Amygdala (tissue), 56 donors: ENCODE results near the gene SCAF8.
"Not testable (repeated sequence)": the region's sequence is repeated elsewhere in the genome, so short reads cannot be mapped to it uniquely, and the experiment has no call there.

Experiments
- DNase-seq, 56 donors: peaks; one replicate each; lab custom pipeline; 2025; lab: John Stamatoyannopoulos, UW

Gene SCAF8

GRCh38 chr6:154773610-154774089 is 40.4 kb downstream of the SCAF8 start:
- no peak for DNase-seq

GRCh38 chr6:154779157-154779556 is 45.9 kb downstream of the SCAF8 start:
- not testable (repeated sequence) for DNase-seq

GRCh38 chr6:154782193-154782592 is 49.0 kb downstream of the SCAF8 start:
- DNase-seq, result no peak

GRCh38 chr6:154783229-154783628 is 50.0 kb downstream of the SCAF8 start:
- no peak for DNase-seq

GRCh38 chr6:154785075-154785474 is 51.9 kb downstream of the SCAF8 start:
- DNase-seq, result no peak

- DNase-seq, result no peak
Observed at GRCh38 chr6:154786144-154786868, 53.1 kb downstream of the SCAF8 start.

GRCh38 chr6:154791556-154792317 is 58.5 kb downstream of the SCAF8 start:
- DNase-seq, result no peak

- no peak for DNase-seq
Observed at GRCh38 chr6:154792325-154792724, 59.1 kb downstream of the SCAF8 start.

GRCh38 chr6:154792761-154793160 is 59.5 kb downstream of the SCAF8 start:
- no peak for DNase-seq

GRCh38 chr6:154796484-154796883 is 63.3 kb downstream of the SCAF8 start:
- no peak for DNase-seq

- no peak for DNase-seq
Observed at GRCh38 chr6:154797857-154798256, 64.6 kb downstream of the SCAF8 start.

GRCh38 chr6:154800338-154800737 is 67.1 kb downstream of the SCAF8 start:
- no peak for DNase-seq

- DNase-seq, result no peak
Observed at GRCh38 chr6:154805288-154805911, 72.2 kb downstream of the SCAF8 start.

- DNase-seq, result no peak
Observed at GRCh38 chr6:154806804-154807203, 73.6 kb downstream of the SCAF8 start.

GRCh38 chr6:154811663-154812062 is 78.4 kb downstream of the SCAF8 start:
- not testable (repeated sequence) for DNase-seq

GRCh38 chr6:154814063-154814462 is 80.8 kb downstream of the SCAF8 start:
- DNase-seq, result no peak

GRCh38 chr6:154815938-154816820 is 83.0 kb downstream of the SCAF8 start:
- DNase-seq, result no peak

GRCh38 chr6:154821099-154821498 is 87.9 kb downstream of the SCAF8 start:
- DNase-seq, result no peak

GRCh38 chr6:154821638-154822037 is 88.4 kb downstream of the SCAF8 start:
- no peak for DNase-seq

- DNase-seq, result no peak
Observed at GRCh38 chr6:154822947-154823558, 89.8 kb downstream of the SCAF8 start.
